DND-41 (cell line): ENCODE data around the gene CEBPZOS.

Experiments
- CTCF ChIP-seq: IDR thresholded peaks from 2 replicates; pipeline ENCODE4 v1.5.1; 2012; ENCODE audit warnings: borderline replicate concordance, low read length, moderate library complexity, mild to moderate bottlenecking; ENCODE audit not compliant: poor library complexity, severe bottlenecking; ENCODE audit errors: extremely low read depth
- EZH2 ChIP-seq: IDR thresholded peaks from 3 replicates; pipeline ENCODE4 v1.6.1; 2012; ENCODE audit warnings: borderline replicate concordance, low read depth, mild to moderate bottlenecking, moderate library complexity, low read length, inconsistent platforms; ENCODE audit not compliant: severe bottlenecking

GRCh38 chr2:37198681-37199065, 2.4 kb downstream of the CEBPZOS start:
- TF ChIP-seq CTCF (no peak), EZH2 (no peak)
